ENCODE results near the gene N4BP3. TPM values are rescaled to one million over a fixed set of nuclear protein-coding genes. Genes with fewer than 3 reads are reported as not detected.
"Not testable (repeated sequence)": the region's sequence is repeated elsewhere in the genome, so short reads cannot be mapped to it uniquely, and the experiment has no call there.

N4BP3 gene
- polyA plus RNA-seq, 1 donor from 2014 or later, result 10.1 TPM

GRCh38 chr5:178085316-178085715 lies 28.0 kb upstream of the N4BP3 start:
- peaks cover 0 to 4% (median 4%) of the 10 kb centered on the region in 3 donors for H3K4me1 Mint-ChIP-seq
- no peak overlapping the region for H3K27ac Mint-ChIP-seq
- H3K9me3 Mint-ChIP-seq, result no peaks in the 10 kb centered on the region
- peaks cover 5% of the 10 kb centered on the region for H3K36me3 Mint-ChIP-seq
- peaks cover 14% of the 10 kb centered on the region for H3K27me3 Mint-ChIP-seq
- no peak overlapping the region for H3K4me3 Mint-ChIP-seq

- Mint-ChIP-seq H3K36me3 (peaks cover 5% of the 10 kb centered on the region), H3K4me1 (peaks cover 0 to 4% (median 4%) of the 10 kb centered on the region in 3 donors), H3K27ac (no peak overlapping the region), H3K9me3 (peaks cover 0 to 1% (median 0%) of the 10 kb centered on the region in 3 donors), H3K4me3 (no peak overlapping the region), H3K27me3 (peaks cover 14% of the 10 kb centered on the region)
Measured at GRCh38 chr5:178086266-178086665, 27.1 kb upstream of the N4BP3 start.

GRCh38 chr5:178087199-178087598 lies 26.1 kb upstream of the N4BP3 start:
- peaks cover 14% of the 10 kb centered on the region for H3K27me3 Mint-ChIP-seq
- H3K27ac Mint-ChIP-seq, H3K9me3 Mint-ChIP-seq, H3K4me1 Mint-ChIP-seq, H3K4me3 Mint-ChIP-seq, H3K36me3 Mint-ChIP-seq: not testable (repeated sequence)

GRCh38 chr5:178090856-178091255 lies 22.5 kb upstream of the N4BP3 start:
- peaks cover 0 to 4% (median 0%) of the 10 kb centered on the region in 3 donors for H3K9me3 Mint-ChIP-seq
- no peak overlapping the region for H3K27ac Mint-ChIP-seq
- H3K36me3 Mint-ChIP-seq, result peaks cover 5% of the 10 kb centered on the region
- peaks cover 8% of the 10 kb centered on the region for H3K27me3 Mint-ChIP-seq
- H3K4me1 Mint-ChIP-seq, result peaks cover 0 to 9% (median 4%) of the 10 kb centered on the region in 3 donors
- H3K4me3 Mint-ChIP-seq, result no peak overlapping the region

GRCh38 chr5:178093134-178093533 lies 20.2 kb upstream of the N4BP3 start:
- no peak overlapping the region for H3K27ac Mint-ChIP-seq

GRCh38 chr5:178094345-178094744 lies 19.0 kb upstream of the N4BP3 start:
- Mint-ChIP-seq H3K9me3 (peaks cover 0 to 4% (median 0%) of the 10 kb centered on the region in 3 donors), H3K27ac (peak overlapping the region in 1 of 3 donors; percentile 31), H3K27me3 (peaks cover 1% of the 10 kb centered on the region), H3K36me3 (peaks cover under 1% of the 10 kb centered on the region), H3K4me1 (peaks cover 0 to 9% (median 4%) of the 10 kb centered on the region in 3 donors), H3K4me3 (no peak overlapping the region)

More at GRCh38 chr5:178093134-178093533, 20.2 kb upstream of the N4BP3 start:
- Mint-ChIP-seq H3K27me3 (peaks cover 4% of the 10 kb centered on the region), H3K4me1 (peaks cover 0 to 9% (median 4%) of the 10 kb centered on the region in 3 donors), H3K36me3 (peaks cover 5% of the 10 kb centered on the region), H3K4me3 (no peak overlapping the region), H3K9me3 (peaks cover 0 to 4% (median 0%) of the 10 kb centered on the region in 3 donors)

- Mint-ChIP-seq H3K27me3 (peaks cover 1% of the 10 kb centered on the region), H3K36me3 (no peaks in the 10 kb centered on the region), H3K9me3 (no peaks in the 10 kb centered on the region), H3K27ac (no peak overlapping the region), H3K4me3 (no peak overlapping the region), H3K4me1 (peaks cover 1 to 5% (median 4%) of the 10 kb centered on the region in 3 donors)
Measured at GRCh38 chr5:178098685-178099084, 14.6 kb upstream of the N4BP3 start.

GRCh38 chr5:178103612-178104011 lies 9.7 kb upstream of the N4BP3 start:
- no peaks in the 10 kb centered on the region for H3K27me3 Mint-ChIP-seq
- H3K4me3 Mint-ChIP-seq, result peak overlapping the region in 1 of 4 donors; percentile 64
- H3K9me3 Mint-ChIP-seq, result no peaks in the 10 kb centered on the region
- H3K27ac Mint-ChIP-seq, result no peak overlapping the region
- H3K36me3 Mint-ChIP-seq, result no peaks in the 10 kb centered on the region
- peaks cover 4 to 15% (median 12%) of the 10 kb centered on the region in 3 donors for H3K4me1 Mint-ChIP-seq

- H3K36me3 Mint-ChIP-seq, result no peaks in the 10 kb centered on the region
- peaks cover 4 to 21% (median 18%) of the 10 kb centered on the region in 3 donors for H3K4me1 Mint-ChIP-seq
- no peak overlapping the region for H3K27ac Mint-ChIP-seq
- H3K9me3 Mint-ChIP-seq, result no peaks in the 10 kb centered on the region
- no peak overlapping the region for H3K4me3 Mint-ChIP-seq
- H3K27me3 Mint-ChIP-seq, result no peaks in the 10 kb centered on the region
Measured at GRCh38 chr5:178104492-178104891, 8.8 kb upstream of the N4BP3 start.

GRCh38 chr5:178106086-178106485 lies 7.2 kb upstream of the N4BP3 start:
- H3K27me3 Mint-ChIP-seq, result no peaks in the 10 kb centered on the region
- no peaks in the 10 kb centered on the region for H3K9me3 Mint-ChIP-seq
- peaks cover 4 to 29% (median 18%) of the 10 kb centered on the region in 3 donors for H3K4me1 Mint-ChIP-seq
- peak overlapping the region in 1 of 3 donors; percentile 23 for H3K27ac Mint-ChIP-seq
- H3K4me3 Mint-ChIP-seq, result peak overlapping the region in 1 of 4 donors; percentile 51
- no peaks in the 10 kb centered on the region for H3K36me3 Mint-ChIP-seq

GRCh38 chr5:178106556-178107239 lies 6.6 kb upstream of the N4BP3 start:
- Mint-ChIP-seq H3K27me3 (no peaks in the 10 kb centered on the region), H3K4me3 (no peak overlapping the region), H3K27ac (peak overlapping the region in 2 of 3 donors; percentile 23 to 67), H3K4me1 (peaks cover 4 to 29% (median 18%) of the 10 kb centered on the region in 3 donors), H3K9me3 (no peaks in the 10 kb centered on the region), H3K36me3 (no peaks in the 10 kb centered on the region)

- Mint-ChIP-seq H3K4me3 (no peak overlapping the region), H3K4me1 (peaks cover 13 to 34% (median 24%) of the 10 kb centered on the region in 3 donors), H3K27me3 (no peaks in the 10 kb centered on the region), H3K36me3 (no peaks in the 10 kb centered on the region), H3K9me3 (no peaks in the 10 kb centered on the region), H3K27ac (peak overlapping the region in 1 of 3 donors; percentile 27)
Measured at GRCh38 chr5:178107756-178108310, 5.5 kb upstream of the N4BP3 start.

- no peaks in the 10 kb centered on the region for H3K9me3 Mint-ChIP-seq
- H3K36me3 Mint-ChIP-seq, result no peaks in the 10 kb centered on the region
- peak overlapping the region in 2 of 4 donors; percentile 54 to 82 for H3K4me3 Mint-ChIP-seq
- no peaks in the 10 kb centered on the region for H3K27me3 Mint-ChIP-seq
- H3K4me1 Mint-ChIP-seq, result peaks cover 14 to 34% (median 26%) of the 10 kb centered on the region in 3 donors
- H3K27ac Mint-ChIP-seq, result peak overlapping the region in 2 of 3 donors; percentile 27 to 58
Measured at GRCh38 chr5:178108446-178108845, 4.9 kb upstream of the N4BP3 start.

GRCh38 chr5:178108966-178109365 lies 4.4 kb upstream of the N4BP3 start:
- peak overlapping the region in 2 of 3 donors; percentile 27 to 58 for H3K27ac Mint-ChIP-seq

GRCh38 chr5:178110511-178110910 lies 2.8 kb upstream of the N4BP3 start:
- no peaks in the 10 kb centered on the region for H3K36me3 Mint-ChIP-seq
- peaks cover 16 to 40% (median 28%) of the 10 kb centered on the region in 3 donors for H3K4me1 Mint-ChIP-seq
- no peaks in the 10 kb centered on the region for H3K27me3 Mint-ChIP-seq
- H3K4me3 Mint-ChIP-seq, result peak overlapping the region in 2 of 4 donors; percentile 31 to 69
- H3K27ac Mint-ChIP-seq, result peak overlapping the region in 1 of 3 donors; percentile 74
- H3K9me3 Mint-ChIP-seq, result no peaks in the 10 kb centered on the region

More at GRCh38 chr5:178108966-178109365, 4.4 kb upstream of the N4BP3 start:
- H3K4me3 Mint-ChIP-seq, result peak overlapping the region in 2 of 4 donors; percentile 33 to 56
- no peaks in the 10 kb centered on the region for H3K27me3 Mint-ChIP-seq
- peaks cover 10 to 34% (median 25%) of the 10 kb centered on the region in 3 donors for H3K4me1 Mint-ChIP-seq
- H3K36me3 Mint-ChIP-seq, result no peaks in the 10 kb centered on the region
- H3K9me3 Mint-ChIP-seq, result no peaks in the 10 kb centered on the region
